ENCODE data around the gene STX1B.
A peak's percentile ranks its signal among the peaks of the same experiment; 100 is the strongest.
"Not testable (repeated sequence)": the region's sequence is repeated elsewhere in the genome, so short reads cannot be mapped to it uniquely, and the experiment has no call there.

Gene STX1B

GRCh38 chr16:31013292-31013691 lies 2.9 kb upstream of the STX1B start:
- not testable (repeated sequence) for DNase-seq (ENCODE audit: low spot score)

GRCh38 chr16:31011815-31012214 lies 1.4 kb upstream of the STX1B start:
- DNase-seq (ENCODE audit: low spot score), result not testable (repeated sequence)

GRCh38 chr16:31009894-31010584 lies 399 bp downstream of the STX1B start:
- DNase-seq (ENCODE audit: low spot score), result no peak

GRCh38 chr16:31009120-31009519 lies 1.3 kb downstream of the STX1B start:
- no peak for DNase-seq (ENCODE audit: low spot score)

- DNase-seq (ENCODE audit: low spot score), result no peak
Measured at GRCh38 chr16:31008551-31008950, 1.9 kb downstream of the STX1B start.

GRCh38 chr16:31008149-31008548 lies 2.3 kb downstream of the STX1B start:
- peak; percentile 78 for DNase-seq (ENCODE audit: low spot score)

- no peak for DNase-seq (ENCODE audit: low spot score)
Measured at GRCh38 chr16:31007684-31008083, 2.8 kb downstream of the STX1B start.

GRCh38 chr16:31006589-31006988 lies 3.8 kb downstream of the STX1B start:
- DNase-seq (ENCODE audit: low spot score), result no peak

- DNase-seq (ENCODE audit: low spot score), result no peak
Measured at GRCh38 chr16:31006086-31006385, 4.4 kb downstream of the STX1B start.

- no peak for DNase-seq (ENCODE audit: low spot score)
Measured at GRCh38 chr16:31005350-31006085, 4.9 kb downstream of the STX1B start.

GRCh38 chr16:31004658-31005057 lies 5.8 kb downstream of the STX1B start:
- no peak for DNase-seq (ENCODE audit: low spot score)

- no peak for DNase-seq (ENCODE audit: low spot score)
Measured at GRCh38 chr16:31003744-31004143, 6.7 kb downstream of the STX1B start.

- DNase-seq (ENCODE audit: low spot score), result no peak
Measured at GRCh38 chr16:31002862-31003341, 7.5 kb downstream of the STX1B start.

GRCh38 chr16:31002250-31002700 lies 8.2 kb downstream of the STX1B start:
- DNase-seq (ENCODE audit: low spot score), result no peak

GRCh38 chr16:31001507-31002249 lies 8.8 kb downstream of the STX1B start:
- no peak for DNase-seq (ENCODE audit: low spot score)

GRCh38 chr16:31000671-31001382 lies 9.6 kb downstream of the STX1B start:
- no peak for DNase-seq (ENCODE audit: low spot score)

GRCh38 chr16:30998852-30999761 lies 11.3 kb downstream of the STX1B start:
- no peak for DNase-seq (ENCODE audit: low spot score)

- DNase-seq (ENCODE audit: low spot score), result peak; percentile 83
Measured at GRCh38 chr16:30997725-30998711, 12.4 kb downstream of the STX1B start.

- peak; percentile 84 for DNase-seq (ENCODE audit: low spot score)
Measured at GRCh38 chr16:30996985-30997724, 13.3 kb downstream of the STX1B start.

Measured in kidney tubule cell (primary cell).